HFFc6 (cell line): ENCODE data around the gene MALRD1. TPM values are rescaled to one million over a fixed set of nuclear protein-coding genes. Genes with fewer than 3 reads are reported as not detected.

ENCODE experiments used
- DNase-seq: peaks from one replicate; pipeline ENCODE4 v3.0.0-alpha.2; 2018
- H3K27ac Mint-ChIP-seq: 2 replicates; pipeline ENCODE4 v1.8.0; 2020; ENCODE audit warnings: mild to moderate bottlenecking, mixed read lengths
- H3K27me3 Mint-ChIP-seq: 2 replicates; pipeline ENCODE4 v1.8.0; 2021; ENCODE audit warnings: mild to moderate bottlenecking, moderate library complexity, mixed read lengths; ENCODE audit not compliant: insufficient read depth
- H3K36me3 Mint-ChIP-seq: 2 replicates; pipeline ENCODE4 v1.8.0; 2021; ENCODE audit warnings: low read depth, mixed read lengths
- H3K4me1 Mint-ChIP-seq: 2 replicates; pipeline ENCODE4 v1.8.0; 2020; ENCODE audit warnings: low read depth, mixed read lengths
- H3K4me3 Mint-ChIP-seq: 2 replicates; pipeline ENCODE4 v1.8.0; 2020; ENCODE audit warnings: mild to moderate bottlenecking, moderate library complexity, mixed read lengths
- H3K9me3 Mint-ChIP-seq: 2 replicates; pipeline ENCODE4 v1.8.0; 2020; ENCODE audit warnings: mild to moderate bottlenecking, mixed read lengths
- total RNA-seq, 6 experiments: library from RNA; stranded (reverse); fragmentation: NEBNext Ultra II Directional; extraction: Animal tissue kit (Norgen Biotek cat#: 25700); gene quantifications; 2 replicates in 1 of 6; 3 replicates in 5 of 6; pipeline ENCODE4 v1.2.3, GENCODE V29; 2021
- TF ChIP-seq, protein P1 (sequence below): fragments of 200-600 bp; sonication (generic); IDR thresholded peaks from 2 replicates; pipeline ENCODE4 v1.5.0; 2021; ENCODE audit warnings: antibody characterized with exemption, mild to moderate bottlenecking

The MALRD1 gene
- total RNA-seq, 6 experiments from 2014 or later, result not detected

DNA sequence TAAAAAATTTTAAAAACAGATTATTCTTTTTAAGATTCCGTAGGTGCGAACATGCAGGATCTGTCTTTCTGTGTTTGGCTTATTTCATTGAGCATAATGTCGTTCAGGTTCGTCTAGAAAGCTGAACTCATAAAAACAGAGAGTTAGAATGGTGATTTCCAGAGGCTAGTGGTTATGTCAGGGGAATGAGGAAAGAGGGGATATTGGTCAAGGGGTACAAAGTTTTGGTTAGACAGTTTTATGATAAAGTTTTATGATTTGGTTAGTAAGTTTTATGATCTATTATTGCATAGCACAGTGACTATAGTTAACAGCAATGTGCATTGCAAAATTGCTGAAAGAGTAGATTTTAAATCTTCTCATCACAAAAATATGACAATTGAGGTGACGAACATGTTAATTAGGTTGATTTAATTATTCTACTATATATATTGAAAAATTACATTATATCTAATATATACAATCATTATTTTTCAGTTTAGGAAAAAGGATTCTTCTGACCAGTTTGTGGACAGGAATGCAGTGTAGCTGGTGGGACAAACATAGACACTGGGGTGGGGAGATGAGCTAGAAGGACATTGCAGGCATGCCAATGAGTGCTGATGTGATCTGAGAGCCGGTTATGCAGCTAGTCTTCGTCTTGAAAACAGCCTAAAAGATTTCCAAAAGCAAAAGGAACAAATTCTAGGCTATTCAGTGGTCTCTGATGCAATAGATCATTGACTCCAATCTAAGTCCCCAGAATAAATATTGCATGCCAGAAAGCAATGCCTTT, 31.3 kb upstream of the MALRD1 start:
- no peak overlapping the region for H3K4me3 Mint-ChIP-seq
- no peak overlapping the region for H3K27ac Mint-ChIP-seq
- peaks cover 62% of the 10 kb centered on the region for H3K9me3 Mint-ChIP-seq
- H3K27me3 Mint-ChIP-seq, result no peaks in the 10 kb centered on the region
- TF ChIP-seq, protein P1, sequence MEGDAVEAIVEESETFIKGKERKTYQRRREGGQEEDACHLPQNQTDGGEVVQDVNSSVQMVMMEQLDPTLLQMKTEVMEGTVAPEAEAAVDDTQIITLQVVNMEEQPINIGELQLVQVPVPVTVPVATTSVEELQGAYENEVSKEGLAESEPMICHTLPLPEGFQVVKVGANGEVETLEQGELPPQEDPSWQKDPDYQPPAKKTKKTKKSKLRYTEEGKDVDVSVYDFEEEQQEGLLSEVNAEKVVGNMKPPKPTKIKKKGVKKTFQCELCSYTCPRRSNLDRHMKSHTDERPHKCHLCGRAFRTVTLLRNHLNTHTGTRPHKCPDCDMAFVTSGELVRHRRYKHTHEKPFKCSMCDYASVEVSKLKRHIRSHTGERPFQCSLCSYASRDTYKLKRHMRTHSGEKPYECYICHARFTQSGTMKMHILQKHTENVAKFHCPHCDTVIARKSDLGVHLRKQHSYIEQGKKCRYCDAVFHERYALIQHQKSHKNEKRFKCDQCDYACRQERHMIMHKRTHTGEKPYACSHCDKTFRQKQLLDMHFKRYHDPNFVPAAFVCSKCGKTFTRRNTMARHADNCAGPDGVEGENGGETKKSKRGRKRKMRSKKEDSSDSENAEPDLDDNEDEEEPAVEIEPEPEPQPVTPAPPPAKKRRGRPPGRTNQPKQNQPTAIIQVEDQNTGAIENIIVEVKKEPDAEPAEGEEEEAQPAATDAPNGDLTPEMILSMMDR, result no peak
- H3K36me3 Mint-ChIP-seq, result no peaks in the 10 kb centered on the region
- H3K4me1 Mint-ChIP-seq, result no peaks in the 10 kb centered on the region
- no peak for DNase-seq

DNA sequence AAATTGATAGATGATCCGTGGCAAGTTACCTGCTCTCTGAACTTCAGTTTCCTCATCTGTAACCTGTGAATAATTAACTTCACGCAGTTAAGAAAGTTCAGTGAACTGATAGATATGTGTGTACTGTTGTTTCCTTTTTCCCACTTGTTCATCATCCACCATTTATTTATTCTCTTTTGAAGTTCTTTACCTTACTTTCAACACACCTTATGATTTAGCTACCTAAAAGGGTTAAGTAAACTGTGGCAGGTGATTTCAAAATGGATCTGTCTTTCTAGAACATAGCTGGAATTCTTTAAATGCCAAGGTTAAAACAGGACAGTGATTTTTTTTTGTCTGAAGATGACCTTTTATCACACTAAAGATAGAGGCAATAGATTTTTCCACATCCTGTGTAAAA, 27.4 kb upstream of the MALRD1 start:
- Mint-ChIP-seq H3K36me3 (no peaks in the 10 kb centered on the region), H3K4me1 (no peaks in the 10 kb centered on the region), H3K27me3 (no peaks in the 10 kb centered on the region), H3K27ac (no peak overlapping the region), H3K9me3 (peaks cover 41% of the 10 kb centered on the region), H3K4me3 (no peak overlapping the region)
- no peak for DNase-seq
- TF ChIP-seq, protein P1, result no peak

DNA sequence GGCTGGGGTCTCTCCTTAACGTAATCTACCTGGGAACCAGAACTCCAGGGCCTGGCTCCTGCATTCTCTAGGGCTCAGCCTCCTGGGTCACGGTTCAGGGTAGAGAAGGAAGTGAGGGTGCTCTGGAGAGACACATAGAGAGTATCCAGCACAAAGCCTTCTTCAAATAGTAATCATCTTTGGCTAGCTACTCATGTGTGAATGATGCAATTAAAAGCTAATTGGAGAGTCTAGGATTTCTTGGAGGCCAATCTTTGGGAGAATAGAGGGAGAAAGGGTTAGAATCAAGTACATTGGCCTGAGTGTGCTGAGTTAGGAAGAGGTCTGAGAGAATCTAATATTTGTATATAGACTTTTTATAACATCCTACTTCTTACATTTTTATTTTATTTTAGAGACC, 24.0 kb upstream of the MALRD1 start:
- Mint-ChIP-seq H3K4me1 (no peaks in the 10 kb centered on the region), H3K27ac (no peak overlapping the region), H3K27me3 (no peaks in the 10 kb centered on the region), H3K4me3 (no peak overlapping the region), H3K9me3 (peaks cover 34% of the 10 kb centered on the region), H3K36me3 (no peaks in the 10 kb centered on the region)
- DNase-seq, result no peak
- TF ChIP-seq, protein P1, result no peak

DNA sequence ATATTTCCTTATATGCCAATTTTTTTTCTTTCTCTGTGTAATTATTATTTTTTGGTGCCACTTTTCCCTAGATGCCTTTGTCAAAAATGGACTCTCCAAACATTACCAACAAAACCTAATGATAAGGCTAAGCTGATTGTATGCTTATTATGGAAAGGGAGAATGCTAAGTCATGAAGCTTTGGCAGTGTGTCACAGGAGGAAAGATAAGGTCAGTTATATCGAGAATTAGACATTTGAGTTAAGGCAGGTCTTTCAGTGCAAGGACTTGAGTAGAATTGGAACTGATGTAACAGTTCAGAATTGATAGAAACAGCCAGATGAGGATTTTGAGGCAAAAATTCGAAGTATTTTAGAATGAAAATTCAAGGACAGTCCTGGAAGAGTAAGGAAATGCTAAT, 16.8 kb upstream of the MALRD1 start:
- H3K9me3 Mint-ChIP-seq, result peaks cover 25% of the 10 kb centered on the region
- H3K27ac Mint-ChIP-seq, result no peak overlapping the region
- TF ChIP-seq, protein P1, result no peak
- H3K36me3 Mint-ChIP-seq, result no peaks in the 10 kb centered on the region; the same call in 1 of the 2 replicates
- H3K4me3 Mint-ChIP-seq, result no peak overlapping the region
- DNase-seq, result no peak
- H3K4me1 Mint-ChIP-seq, result no peaks in the 10 kb centered on the region
- no peaks in the 10 kb centered on the region; the same call in 1 of the 2 replicates for H3K27me3 Mint-ChIP-seq

DNA sequence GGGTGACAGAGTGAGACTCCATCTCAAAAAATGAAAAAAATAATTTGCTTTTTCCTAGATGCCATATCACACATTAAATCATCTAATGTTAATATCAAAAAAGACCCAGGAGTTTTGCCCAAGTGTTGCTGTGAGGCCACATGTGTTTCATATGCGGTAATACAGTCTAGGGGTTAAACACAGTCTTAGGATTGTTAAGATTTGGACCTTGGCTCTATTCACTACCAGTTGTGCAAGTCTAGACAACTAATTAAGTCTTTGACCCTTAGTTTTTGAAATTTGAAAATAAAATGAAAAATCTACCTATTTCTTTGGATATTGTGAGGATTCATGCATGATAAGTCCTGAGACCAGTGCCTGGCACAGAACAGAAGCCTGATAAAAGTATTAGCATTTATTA, 14.9 kb upstream of the MALRD1 start:
- TF ChIP-seq, protein P1, result no peak

More for the DNA sequence above, 14.9 kb upstream of the MALRD1 start:
- Mint-ChIP-seq H3K36me3 (no peaks in the 10 kb centered on the region; the same call in 1 of the 2 replicates), H3K4me3 (no peak overlapping the region), H3K27me3 (no peaks in the 10 kb centered on the region; the same call in 1 of the 2 replicates), H3K27ac (no peak overlapping the region), H3K9me3 (peaks cover 26% of the 10 kb centered on the region), H3K4me1 (no peaks in the 10 kb centered on the region)
- DNase-seq, result no peak
